SK-N-SH (cell line): Measurements from ENCODE around the gene TM9SF3.

Experiments
- CTCF ChIP-seq: fragments of 200-600 bp; sonication (generic); IDR thresholded peaks from 2 replicates; pipeline ENCODE4 v1.6.1; 2017; ENCODE audit warnings: antibody characterized with exemption, mild to moderate bottlenecking, moderate library complexity
- ELF1 ChIP-seq: IDR thresholded peaks from 2 replicates; pipeline ENCODE4 v1.4.0; 2012
- EP300 ChIP-seq, 2 experiments: IDR thresholded peaks; 2 replicates each; pipeline versions ENCODE4 v1.4.0 to v1.6.1; 2012; ENCODE audit warnings: borderline replicate concordance in 1 of 2, low read depth in 1 of 2, low read length in 1 of 2
- POLR2AphosphoS5 ChIP-seq: IDR thresholded peaks from 2 replicates; pipeline ENCODE4 v1.6.1; 2012; ENCODE audit warnings: low read depth, low read length
- TAF1 ChIP-seq: IDR thresholded peaks from 2 replicates; pipeline ENCODE4 v1.6.1; 2012; ENCODE audit warnings: low read depth, mild to moderate bottlenecking, low read length, moderate library complexity, borderline replicate concordance
- YY1 ChIP-seq: IDR thresholded peaks from 2 replicates; pipeline ENCODE4 v1.4.0; 2012; ENCODE audit warnings: low read depth, mild to moderate bottlenecking

- TF ChIP-seq POLR2AphosphoS5 (no peak; the same call in 1 of the 2 replicates), ELF1 (no peak), CTCF (no peak), EP300 (IDR thresholded peaks at IDR 0.05; ENCODE audit: borderline replicate concordance in 1 of 2, low read depth in 1 of 2, low read length in 1 of 2) (no peak), TAF1 (no peak), YY1 (no peak)
These were observed 70.5 kb downstream of the TM9SF3 start for GRCh38 chr10:96516337-96516736.
